OCI-LY1 (cell line): ENCODE measurements around the gene FASTKD1.

Experiments used
- H2AFZ ChIP-seq: fragments of 200-600 bp; sonication (generic), shearing (Covaris generic); 2 replicates; pipeline ENCODE4 v1.6.0; 2014; ENCODE audit warnings: antibody characterized with exemption, mild to moderate bottlenecking, low read length
- H3F3A ChIP-seq: fragments of 200-600 bp; sonication (generic), shearing (Covaris generic); 2 replicates; pipeline ENCODE4 v1.6.0; 2014; ENCODE audit warnings: mild to moderate bottlenecking, antibody characterized with exemption, low read length, moderate library complexity; ENCODE audit not compliant: insufficient read depth
- H3K27ac ChIP-seq: fragments of 200-600 bp; sonication (generic); 2 replicates; pipeline ENCODE4 v1.5.1; 2014; ENCODE audit warnings: low read length, mixed run types, mild to moderate bottlenecking, low read depth; ENCODE audit not compliant: poor library complexity, severe bottlenecking
- H3K27me3 ChIP-seq: fragments of 200-600 bp; sonication (generic); 2 replicates; pipeline ENCODE4 v1.6.0; 2014; ENCODE audit warnings: antibody characterized with exemption, mild to moderate bottlenecking, low read length, moderate library complexity; ENCODE audit not compliant: insufficient read depth
- H3K36me3 ChIP-seq: fragments of 200-600 bp; sonication (generic); 2 replicates; pipeline ENCODE4 v1.6.1; 2014; ENCODE audit warnings: mild to moderate bottlenecking, antibody characterized with exemption, low read length, moderate library complexity, mixed read lengths; ENCODE audit not compliant: insufficient read depth
- H3K4me1 ChIP-seq: fragments of 200-600 bp; sonication (generic); 2 replicates; pipeline ENCODE4 v1.5.1; 2014; ENCODE audit warnings: mild to moderate bottlenecking, low read length, moderate library complexity; ENCODE audit not compliant: insufficient read depth, severe bottlenecking
- H3K4me2 ChIP-seq: fragments of 200-600 bp; sonication (generic), shearing (Covaris generic); 2 replicates; pipeline ENCODE4 v1.6.1; 2014; ENCODE audit warnings: low read length
- H3K4me3 ChIP-seq: fragments of 200-600 bp; sonication (generic); 2 replicates; pipeline ENCODE4 v1.5.1; 2014; ENCODE audit warnings: low read length, low read depth, mild to moderate bottlenecking, mixed read lengths; ENCODE audit not compliant: poor library complexity, severe bottlenecking
- H3K79me2 ChIP-seq: fragments of 200-600 bp; shearing (Covaris generic); 2 replicates; pipeline ENCODE4 v1.6.1; 2016; ENCODE audit warnings: mixed run types, low read length, mixed read lengths; ENCODE audit not compliant: insufficient read depth
- H3K9ac ChIP-seq: fragments of 200-600 bp; sonication (generic), shearing (Covaris generic); 2 replicates; pipeline ENCODE4 v1.6.1; 2014; ENCODE audit warnings: mild to moderate bottlenecking, low read length, mixed read lengths
- H3K9me2 ChIP-seq: fragments of 200-600 bp; sonication (generic), shearing (Covaris generic); 2 replicates; pipeline ENCODE4 v1.6.1; 2014; ENCODE audit warnings: low read depth, mild to moderate bottlenecking, low read length, mixed read lengths
- H3K9me3 ChIP-seq: fragments of 200-600 bp; shearing (Covaris generic); 2 replicates; pipeline ENCODE4 v1.6.1; 2014; ENCODE audit warnings: low read length, mixed read lengths
- H4K20me1 ChIP-seq: fragments of 200-600 bp; sonication (generic), shearing (Covaris generic); 2 replicates; pipeline ENCODE4 v1.6.0; 2016; ENCODE audit warnings: mild to moderate bottlenecking, low read length; ENCODE audit not compliant: insufficient read depth
- EZH2 ChIP-seq: fragments of 200-600 bp; sonication (generic), shearing (Covaris generic); IDR thresholded peaks from 2 replicates; pipeline ENCODE4 v1.8.0; 2017; ENCODE audit warnings: borderline replicate concordance, mixed run types, mild to moderate bottlenecking, antibody characterized with exemption, low read length, moderate library complexity, mixed read lengths
- TF ChIP-seq, protein P1 (sequence below): fragments of 200-600 bp; sonication (generic), shearing (Covaris generic); IDR thresholded peaks from 2 replicates; pipeline ENCODE4 v1.5.1; 2017; ENCODE audit warnings: mild to moderate bottlenecking, antibody characterized with exemption, low read length, moderate library complexity, mixed read lengths

The FASTKD1 gene, protein sequence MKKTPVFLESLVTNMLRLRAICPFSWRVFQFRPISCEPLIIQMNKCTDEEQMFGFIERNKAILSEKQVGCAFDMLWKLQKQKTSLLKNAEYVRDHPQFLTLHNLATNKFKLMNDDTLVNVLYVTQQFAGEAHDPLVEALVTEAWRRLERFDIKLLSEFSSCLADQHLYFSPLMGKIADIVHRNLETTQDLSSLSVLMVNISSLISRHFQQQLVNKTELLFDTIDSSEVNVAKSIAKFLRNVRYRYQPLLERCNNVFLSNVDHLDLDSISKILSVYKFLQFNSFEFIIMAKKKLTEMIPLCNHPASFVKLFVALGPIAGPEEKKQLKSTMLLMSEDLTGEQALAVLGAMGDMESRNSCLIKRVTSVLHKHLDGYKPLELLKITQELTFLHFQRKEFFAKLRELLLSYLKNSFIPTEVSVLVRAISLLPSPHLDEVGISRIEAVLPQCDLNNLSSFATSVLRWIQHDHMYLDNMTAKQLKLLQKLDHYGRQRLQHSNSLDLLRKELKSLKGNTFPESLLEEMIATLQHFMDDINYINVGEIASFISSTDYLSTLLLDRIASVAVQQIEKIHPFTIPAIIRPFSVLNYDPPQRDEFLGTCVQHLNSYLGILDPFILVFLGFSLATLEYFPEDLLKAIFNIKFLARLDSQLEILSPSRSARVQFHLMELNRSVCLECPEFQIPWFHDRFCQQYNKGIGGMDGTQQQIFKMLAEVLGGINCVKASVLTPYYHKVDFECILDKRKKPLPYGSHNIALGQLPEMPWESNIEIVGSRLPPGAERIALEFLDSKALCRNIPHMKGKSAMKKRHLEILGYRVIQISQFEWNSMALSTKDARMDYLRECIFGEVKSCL

DNA sequence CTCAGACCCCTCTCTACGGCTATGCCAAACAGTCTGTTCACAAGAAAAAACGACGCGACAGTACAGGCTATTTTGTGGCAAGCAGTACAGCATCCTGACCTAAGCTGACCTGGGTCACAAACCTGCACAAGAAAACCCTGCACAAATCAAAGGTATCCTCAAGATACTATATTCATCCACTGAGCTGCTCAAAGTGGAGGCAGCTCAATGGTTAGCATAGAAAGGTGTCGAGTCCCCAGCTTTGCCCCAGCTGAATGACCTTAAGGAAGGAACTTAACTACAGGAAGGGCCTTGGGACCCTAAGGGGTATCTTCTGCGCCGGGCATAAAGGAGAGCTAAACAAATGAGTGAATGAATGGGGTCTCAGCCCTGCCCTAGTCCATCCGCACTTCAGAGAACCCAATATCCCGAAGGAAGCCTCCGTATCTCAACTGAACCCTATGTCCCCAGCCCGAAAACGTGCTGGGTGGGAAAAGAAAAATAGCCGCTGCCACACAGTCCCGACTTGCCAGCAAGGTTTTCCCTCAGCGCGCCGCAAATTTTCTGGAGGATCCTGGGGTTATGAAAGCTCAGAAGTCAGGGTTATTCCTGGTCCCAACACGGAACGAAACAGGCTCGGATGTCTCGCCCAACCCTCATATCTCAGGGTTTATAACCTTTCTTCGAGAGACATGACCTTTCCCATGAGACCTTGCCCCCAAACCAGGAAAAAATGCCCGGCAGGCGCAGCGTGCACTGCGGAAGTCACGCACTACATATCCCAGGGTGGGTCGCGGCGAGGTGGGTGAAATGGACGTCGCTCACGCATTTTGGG lies at the start of gene FASTKD1:
Gene FASTKD1, minus strand, starts transcription at position 706 of the 814 bp plus-strand sequence. CDS start 1,836 bp downstream, outside the sequence.
- Histone ChIP-seq H4K20me1 (no peaks in the 10 kb centered on the region), H3K36me3 (no peaks in the 10 kb centered on the region), H3K79me2 (peaks cover 21% of the 10 kb centered on the region), H3K9me3 (no peaks in the 10 kb centered on the region), H3F3A (no peaks in the 10 kb centered on the region), H3K4me1 (peaks cover 24% of the 10 kb centered on the region), H3K27me3 (no peaks in the 10 kb centered on the region), H2AFZ (peak within 1 kb of the TSS; percentile 99), H3K9me2 (no peaks in the 10 kb centered on the region), H3K4me3 (peak within 1 kb of the TSS; percentile 90), H3K9ac (peak within 1 kb of the TSS; percentile 82), H3K27ac (peak within 1 kb of the TSS; percentile 33), H3K4me2 (peak within 1 kb of the TSS; percentile 85)
- TF ChIP-seq EZH2, result no peak
- TF ChIP-seq, protein P1, sequence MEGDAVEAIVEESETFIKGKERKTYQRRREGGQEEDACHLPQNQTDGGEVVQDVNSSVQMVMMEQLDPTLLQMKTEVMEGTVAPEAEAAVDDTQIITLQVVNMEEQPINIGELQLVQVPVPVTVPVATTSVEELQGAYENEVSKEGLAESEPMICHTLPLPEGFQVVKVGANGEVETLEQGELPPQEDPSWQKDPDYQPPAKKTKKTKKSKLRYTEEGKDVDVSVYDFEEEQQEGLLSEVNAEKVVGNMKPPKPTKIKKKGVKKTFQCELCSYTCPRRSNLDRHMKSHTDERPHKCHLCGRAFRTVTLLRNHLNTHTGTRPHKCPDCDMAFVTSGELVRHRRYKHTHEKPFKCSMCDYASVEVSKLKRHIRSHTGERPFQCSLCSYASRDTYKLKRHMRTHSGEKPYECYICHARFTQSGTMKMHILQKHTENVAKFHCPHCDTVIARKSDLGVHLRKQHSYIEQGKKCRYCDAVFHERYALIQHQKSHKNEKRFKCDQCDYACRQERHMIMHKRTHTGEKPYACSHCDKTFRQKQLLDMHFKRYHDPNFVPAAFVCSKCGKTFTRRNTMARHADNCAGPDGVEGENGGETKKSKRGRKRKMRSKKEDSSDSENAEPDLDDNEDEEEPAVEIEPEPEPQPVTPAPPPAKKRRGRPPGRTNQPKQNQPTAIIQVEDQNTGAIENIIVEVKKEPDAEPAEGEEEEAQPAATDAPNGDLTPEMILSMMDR, result no peak

DNA sequence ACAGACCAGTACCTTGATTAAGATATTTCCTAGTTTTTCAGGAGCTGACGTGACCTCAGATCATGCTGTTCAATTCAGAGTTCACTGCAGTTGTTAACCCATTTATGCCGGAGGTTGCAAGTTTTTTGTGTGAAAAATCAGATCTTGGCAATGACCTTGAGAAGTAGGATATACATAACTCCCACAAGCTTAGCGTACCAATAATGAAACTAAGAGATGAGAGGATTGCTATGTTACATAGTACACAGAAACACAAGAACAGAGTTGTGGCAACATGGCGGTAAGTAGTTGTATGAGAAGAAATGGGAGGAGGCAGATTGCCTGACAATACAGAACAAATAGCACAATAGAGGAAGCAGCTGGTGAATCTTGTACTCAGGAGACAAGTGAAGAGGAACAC lies 49.6 kb upstream of the FASTKD1 start:
- TF ChIP-seq EZH2, result no peak
- TF ChIP-seq, protein P1, result no peak
- no peaks in the 10 kb centered on the region for H3K9me3 ChIP-seq
- H3K4me1 ChIP-seq, result no peaks in the 10 kb centered on the region
- no peak overlapping the region for H3K27ac ChIP-seq
- H3K4me3 ChIP-seq, result no peak overlapping the region
- no peaks in the 10 kb centered on the region for H3K9me2 ChIP-seq
- H2AFZ ChIP-seq, result no peak overlapping the region
- H3K36me3 ChIP-seq, result peaks cover 60% of the 10 kb centered on the region
- no peak overlapping the region for H3K4me2 ChIP-seq
- no peak overlapping the region for H3K9ac ChIP-seq
- no peaks in the 10 kb centered on the region for H3K27me3 ChIP-seq
- H3K79me2 ChIP-seq, result no peaks in the 10 kb centered on the region
- H4K20me1 ChIP-seq, result no peaks in the 10 kb centered on the region
- 0 out of 2 replicates have a peak, but pooled peaks cover 6% of the 10 kb centered on the region for H3F3A ChIP-seq

DNA sequence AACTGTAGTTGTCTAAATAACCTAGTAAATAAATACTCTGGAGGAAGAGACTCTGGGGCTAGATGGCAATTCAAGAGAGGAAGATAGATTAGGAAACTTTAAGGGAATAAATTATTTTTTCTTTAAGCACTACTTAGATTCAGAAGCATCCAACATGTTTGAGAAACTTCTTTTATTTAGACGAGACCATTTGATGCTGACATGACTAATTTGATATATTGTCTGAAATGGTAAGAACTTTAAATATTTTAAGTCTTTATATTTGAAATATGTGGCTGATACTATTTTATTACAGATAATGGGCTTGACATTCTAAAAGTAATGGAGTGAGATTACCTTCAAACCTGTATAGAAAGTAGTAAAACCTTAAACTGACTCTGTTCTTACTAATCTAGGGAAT lies 46.8 kb upstream of the FASTKD1 start:
- peaks cover 73% of the 10 kb centered on the region for H3K36me3 ChIP-seq
- no peak overlapping the region for H3K27ac ChIP-seq
- no peaks in the 10 kb centered on the region for H3K4me1 ChIP-seq
- H3K9me2 ChIP-seq, result no peaks in the 10 kb centered on the region
- H4K20me1 ChIP-seq, result no peaks in the 10 kb centered on the region
- no peak overlapping the region for H3K4me3 ChIP-seq
- no peaks in the 10 kb centered on the region for H3K79me2 ChIP-seq
- H3K9ac ChIP-seq, result no peak overlapping the region
- H3F3A ChIP-seq, result 0 out of 2 replicates have a peak, but pooled peaks cover 6% of the 10 kb centered on the region
- H3K9me3 ChIP-seq, result no peaks in the 10 kb centered on the region
- no peak overlapping the region for H3K4me2 ChIP-seq
- TF ChIP-seq, protein P1, result no peak
- no peak for TF ChIP-seq EZH2
- no peak overlapping the region for H2AFZ ChIP-seq
- no peaks in the 10 kb centered on the region for H3K27me3 ChIP-seq
